ENCODE data around the gene RNF207.

GRCh38 chr1:6239213-6239752, 33.4 kb downstream of the RNF207 start:
- TF ChIP-seq CTCF (IDR thresholded peaks at IDR 0.05; ENCODE audit: low read depth, low read length) (no peak), EZH2phosphoT487 (IDR thresholded peaks at IDR 0.05; ENCODE audit: low read depth) (no peak)

All from OCI-LY3 (cell line).